Vagina (tissue), 2 donors: ENCODE data around the gene RALGAPA2. TPM values are rescaled to one million over a fixed set of nuclear protein-coding genes. Genes with fewer than 3 reads are reported as not detected.

Experiments
- DNase-seq, 2 donors: peaks; one replicate each; pipeline ENCODE4 v3.0.0-alpha.2; 2017; ENCODE audit errors: extremely low spot score in 2 of 2
- H3K27ac ChIP-seq: fragments of 200-600 bp; sonication (generic); one replicate; pipeline ENCODE4 v1.5.1; 2019
- H3K27me3 ChIP-seq: fragments of 200-600 bp; sonication (generic); one replicate; pipeline ENCODE4 v1.5.1; 2019
- H3K36me3 ChIP-seq, 2 donors: fragments of 200-600 bp; sonication (generic); one replicate each; pipeline ENCODE4 v1.5.1; 2017 to 2019
- H3K4me1 ChIP-seq: fragments of 200-600 bp; sonication (generic); one replicate; pipeline ENCODE4 v1.5.1; 2019
- H3K4me3 ChIP-seq, 2 donors: fragments of 200-600 bp; sonication (generic); 1 replicate in 1 of 2; 2 replicates in 1 of 2; pipeline ENCODE4 v1.5.1; 2016 to 2019
- H3K9me3 ChIP-seq: fragments of 200-600 bp; sonication (generic); one replicate; pipeline ENCODE4 v1.5.1; 2019
- POLR2A ChIP-seq, 2 donors: fragments of 450-650 bp; IDR thresholded peaks; one replicate each; pipeline ENCODE4 v1.6.1; 2017; ENCODE audit warnings: antibody characterized with exemption in 2 of 2, mild to moderate bottlenecking in 2 of 2, moderate library complexity in 2 of 2
- POLR2AphosphoS5 ChIP-seq, 2 donors: sonication (generic); formaldehyde crosslinking; IDR thresholded peaks; one replicate each; pipeline ENCODE4 v1.9.0; 2017; ENCODE audit warnings: antibody characterized with exemption in 2 of 2, mild to moderate bottlenecking in 2 of 2, low read depth in 1 of 2; ENCODE audit not compliant: insufficient read depth in 1 of 2
- intact Hi-C: fragments of 100-400 bp; cut with DNase I; formaldehyde crosslinking; loops from one replicate; pipeline ENCODE4 v1.15.1; 2023
- total RNA-seq: library from RNA; depleted of rRNA; stranded (reverse); fragments of >200 nt; gene quantifications from one replicate; pipeline ENCODE4 v1.2.3, GENCODE V29; 2016
- TF ChIP-seq, protein P1 (sequence below), 3 experiments: fragments of 450-650 bp in 2 of 3; fragments of 200-600 bp in 1 of 3; sonication (generic) in 1 of 3; IDR thresholded peaks; one replicate each; pipeline ENCODE4 v1.5.1; 2017 to 2019; ENCODE audit warnings: antibody characterized with exemption in 3 of 3, mild to moderate bottlenecking in 2 of 3, moderate library complexity in 2 of 3

The RALGAPA2 gene
- total RNA-seq, 1 donor from 2014 or later = 31.9 TPM

DNA sequence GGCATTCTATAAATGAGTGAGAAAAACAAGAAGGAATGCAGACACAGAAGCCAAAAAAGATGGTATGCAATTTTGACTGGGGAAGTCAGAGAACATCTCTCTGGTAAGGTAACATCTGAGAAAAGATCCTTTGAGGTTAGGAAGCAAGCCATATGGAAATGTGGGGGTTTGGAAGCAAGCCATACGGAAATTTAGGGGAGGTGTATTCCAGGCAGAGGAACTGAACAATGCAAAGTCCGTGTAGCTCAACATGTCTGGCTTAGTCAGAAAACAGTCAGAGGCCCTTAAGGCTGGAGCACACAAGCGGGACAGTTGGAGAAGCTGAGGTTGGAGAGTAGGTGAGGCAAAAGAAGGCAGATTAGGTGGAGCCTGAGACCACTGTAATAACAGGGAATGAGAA lies 35.3 kb downstream of the RALGAPA2 start:
- Histone ChIP-seq H3K27ac (no peak overlapping the region), H3K4me3 (no peak overlapping the region), H3K27me3 (no peaks in the 10 kb centered on the region), H3K4me1 (no peaks in the 10 kb centered on the region), H3K36me3 (no peaks in the 10 kb centered on the region), H3K9me3 (no peaks in the 10 kb centered on the region)
- TF ChIP-seq, protein P1, sequence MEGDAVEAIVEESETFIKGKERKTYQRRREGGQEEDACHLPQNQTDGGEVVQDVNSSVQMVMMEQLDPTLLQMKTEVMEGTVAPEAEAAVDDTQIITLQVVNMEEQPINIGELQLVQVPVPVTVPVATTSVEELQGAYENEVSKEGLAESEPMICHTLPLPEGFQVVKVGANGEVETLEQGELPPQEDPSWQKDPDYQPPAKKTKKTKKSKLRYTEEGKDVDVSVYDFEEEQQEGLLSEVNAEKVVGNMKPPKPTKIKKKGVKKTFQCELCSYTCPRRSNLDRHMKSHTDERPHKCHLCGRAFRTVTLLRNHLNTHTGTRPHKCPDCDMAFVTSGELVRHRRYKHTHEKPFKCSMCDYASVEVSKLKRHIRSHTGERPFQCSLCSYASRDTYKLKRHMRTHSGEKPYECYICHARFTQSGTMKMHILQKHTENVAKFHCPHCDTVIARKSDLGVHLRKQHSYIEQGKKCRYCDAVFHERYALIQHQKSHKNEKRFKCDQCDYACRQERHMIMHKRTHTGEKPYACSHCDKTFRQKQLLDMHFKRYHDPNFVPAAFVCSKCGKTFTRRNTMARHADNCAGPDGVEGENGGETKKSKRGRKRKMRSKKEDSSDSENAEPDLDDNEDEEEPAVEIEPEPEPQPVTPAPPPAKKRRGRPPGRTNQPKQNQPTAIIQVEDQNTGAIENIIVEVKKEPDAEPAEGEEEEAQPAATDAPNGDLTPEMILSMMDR (IDR thresholded peaks at IDR 0.05) = no peak
- no peak for TF ChIP-seq POLR2AphosphoS5 (IDR thresholded peaks at IDR 0.05; ENCODE audit: insufficient read depth in 1 of 2, low read depth in 1 of 2)
- TF ChIP-seq POLR2A (IDR thresholded peaks at IDR 0.05) = no peak
- intact Hi-C loops = no loop called here
- no peak for DNase-seq

DNA sequence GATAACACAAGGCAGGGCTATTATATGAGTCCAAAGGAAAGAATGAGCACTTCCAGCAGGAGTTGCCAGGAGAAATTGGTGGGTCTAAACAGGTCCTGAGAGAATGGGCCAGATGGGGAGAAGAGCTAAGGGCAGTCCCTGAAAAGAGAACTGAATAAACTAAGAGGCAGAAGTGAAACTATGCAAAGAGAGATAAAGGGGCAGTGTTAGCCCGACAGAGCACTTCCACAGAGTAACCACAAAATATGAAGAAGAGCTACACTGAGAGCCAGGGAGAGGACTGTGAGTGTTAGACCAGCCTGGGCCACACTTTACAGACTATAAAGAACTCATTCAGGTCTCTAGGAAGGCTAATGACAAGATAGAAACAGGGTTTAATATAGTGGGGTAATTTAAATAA lies 43.8 kb downstream of the RALGAPA2 start:
- TF ChIP-seq, protein P1 (IDR thresholded peaks at IDR 0.05) = no peak
- no peak for TF ChIP-seq POLR2A (IDR thresholded peaks at IDR 0.05)
- TF ChIP-seq POLR2AphosphoS5 (IDR thresholded peaks at IDR 0.05; ENCODE audit: insufficient read depth in 1 of 2, low read depth in 1 of 2) = no peak
- no peak for DNase-seq
- H3K4me1 ChIP-seq = no peaks in the 10 kb centered on the region
- H3K4me3 ChIP-seq = no peak overlapping the region
- H3K36me3 ChIP-seq = no peaks in the 10 kb centered on the region
- intact Hi-C loops = no loop called here
- H3K27me3 ChIP-seq = no peaks in the 10 kb centered on the region
- H3K27ac ChIP-seq = no peak overlapping the region
- no peaks in the 10 kb centered on the region for H3K9me3 ChIP-seq

DNA sequence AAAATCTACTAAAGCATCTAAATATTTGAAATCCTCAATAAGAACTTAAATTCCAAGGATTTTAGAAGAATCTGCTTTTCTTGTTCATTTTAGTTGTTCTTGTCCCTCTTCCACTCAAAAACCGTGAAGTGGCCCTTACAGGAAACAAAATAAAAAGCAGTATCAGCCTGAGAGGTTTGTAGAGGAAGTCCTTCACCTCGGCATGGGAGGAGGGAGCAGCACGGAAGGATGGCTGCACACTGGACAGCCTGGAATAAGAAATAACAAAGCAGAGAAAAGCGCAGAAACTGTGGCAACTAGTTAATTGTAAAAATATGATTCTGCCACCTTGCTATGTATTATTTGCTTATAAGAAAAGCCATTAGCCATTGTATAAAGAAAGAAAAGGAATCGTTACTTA lies 46.1 kb downstream of the RALGAPA2 start:
- Histone ChIP-seq H3K9me3 (no peaks in the 10 kb centered on the region), H3K4me1 (no peaks in the 10 kb centered on the region), H3K27me3 (no peaks in the 10 kb centered on the region), H3K4me3 (no peak overlapping the region), H3K27ac (no peak overlapping the region), H3K36me3 (no peaks in the 10 kb centered on the region)
- intact Hi-C loops = no loop called here
- TF ChIP-seq, protein P1 (IDR thresholded peaks at IDR 0.05) = no peak
- TF ChIP-seq POLR2AphosphoS5 (IDR thresholded peaks at IDR 0.05; ENCODE audit: insufficient read depth in 1 of 2, low read depth in 1 of 2) = no peak
- no peak for TF ChIP-seq POLR2A (IDR thresholded peaks at IDR 0.05)
- no peak for DNase-seq

DNA sequence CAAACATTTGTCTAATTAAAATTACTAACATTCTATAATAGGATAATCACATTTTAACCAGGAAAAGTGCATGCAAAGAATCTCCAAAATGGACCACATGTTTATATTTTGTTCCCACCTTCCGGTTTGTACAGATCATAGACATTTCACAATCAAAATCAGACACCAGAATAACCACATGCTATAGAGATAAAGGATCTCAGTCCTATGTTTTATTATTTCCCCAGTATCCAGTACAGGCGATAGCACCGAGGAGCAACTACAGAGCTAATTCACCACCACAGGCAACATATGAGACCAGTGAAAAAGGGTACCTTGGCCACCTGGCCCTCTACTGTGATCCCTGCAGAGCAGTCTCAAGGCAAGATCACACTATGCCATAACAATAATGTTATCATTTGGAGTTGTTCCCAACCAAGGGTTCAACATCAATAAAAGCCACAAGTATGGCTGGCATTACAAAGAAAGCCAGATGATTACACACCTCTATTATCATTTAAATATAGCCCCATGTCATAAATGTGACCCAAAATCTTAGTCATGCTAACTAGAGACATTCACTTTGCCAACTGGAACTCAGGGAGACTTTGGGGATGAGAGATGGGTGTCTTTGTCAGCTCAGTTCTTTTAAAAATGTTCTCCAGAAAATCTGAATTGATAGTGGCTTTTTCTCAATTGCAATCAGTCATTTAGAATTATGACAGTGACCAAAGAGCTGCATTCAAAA lies 46.7 kb downstream of the RALGAPA2 start:
- no peak overlapping the region for H3K27ac ChIP-seq
- no peaks in the 10 kb centered on the region for H3K4me1 ChIP-seq
- no peaks in the 10 kb centered on the region for H3K27me3 ChIP-seq
- intact Hi-C loops = no loop called here
- no peak overlapping the region for H3K4me3 ChIP-seq
- H3K9me3 ChIP-seq = no peaks in the 10 kb centered on the region
- no peaks in the 10 kb centered on the region for H3K36me3 ChIP-seq
- TF ChIP-seq, protein P1 (IDR thresholded peaks at IDR 0.05) = no peak
- no peak for TF ChIP-seq POLR2AphosphoS5 (IDR thresholded peaks at IDR 0.05; ENCODE audit: insufficient read depth in 1 of 2, low read depth in 1 of 2)
- TF ChIP-seq POLR2A (IDR thresholded peaks at IDR 0.05) = no peak
- no peak for DNase-seq

DNA sequence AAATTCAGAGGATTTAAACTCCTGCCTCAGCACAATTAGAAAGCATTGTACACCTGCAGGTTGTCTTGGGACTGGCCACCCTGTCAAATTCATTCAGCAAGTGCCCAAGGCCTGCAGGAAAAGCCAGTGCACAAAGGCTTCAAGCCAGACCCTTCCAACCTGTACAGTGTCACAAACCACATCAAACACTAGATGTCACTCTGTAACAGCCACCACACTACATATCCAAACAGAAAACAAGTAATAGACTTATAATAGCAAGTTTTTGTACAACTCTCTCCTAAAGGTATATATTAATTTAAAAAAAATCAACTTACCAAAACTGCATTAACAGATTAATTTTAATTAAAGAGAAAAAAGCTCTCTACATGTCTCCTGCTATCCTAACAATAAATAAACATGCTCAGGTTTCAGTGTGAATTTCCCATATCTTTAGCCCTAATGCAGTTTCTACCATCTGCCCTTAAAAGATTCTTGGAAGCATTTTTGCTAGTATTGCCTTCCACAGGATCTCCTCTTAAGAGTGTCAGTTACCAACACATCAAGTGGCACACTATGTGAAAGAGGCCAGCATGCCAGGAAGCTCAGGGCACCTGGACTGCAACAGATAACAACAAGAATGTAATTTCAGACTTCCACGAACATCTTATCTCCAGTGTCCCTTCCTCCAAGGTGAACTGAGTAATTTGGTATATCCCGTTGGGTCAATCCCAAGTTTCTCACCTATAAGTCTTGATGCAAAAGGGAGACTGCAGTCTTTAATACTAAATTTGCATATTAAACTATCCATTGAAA lies 47.5 kb downstream of the RALGAPA2 start:
- no peak for DNase-seq
- no peak overlapping the region for H3K4me3 ChIP-seq
- H3K36me3 ChIP-seq = no peaks in the 10 kb centered on the region
- no peaks in the 10 kb centered on the region for H3K4me1 ChIP-seq
- TF ChIP-seq POLR2A (IDR thresholded peaks at IDR 0.05) (no peak), POLR2AphosphoS5 (IDR thresholded peaks at IDR 0.05; ENCODE audit: insufficient read depth in 1 of 2, low read depth in 1 of 2) (no peak)
- TF ChIP-seq, protein P1 (IDR thresholded peaks at IDR 0.05) = peak in 1 of 3 experiments; percentile 18
- H3K27me3 ChIP-seq = no peaks in the 10 kb centered on the region
- no peak overlapping the region for H3K27ac ChIP-seq
- no peaks in the 10 kb centered on the region for H3K9me3 ChIP-seq
- intact Hi-C loops = no loop called here
